GM21423 (cell line): Measurements from ENCODE around the gene HMGXB4.
A peak's percentile ranks its signal among the peaks of the same experiment; 100 is the strongest.
"Not testable (repeated sequence)": the region's sequence is repeated elsewhere in the genome, so short reads cannot be mapped to it uniquely, and the experiment has no call there.

Experiments
- ATAC-seq: cut with Tn5 transposase; IDR thresholded peaks from one replicate; pipeline ENCODE4 v1.9.1; 2021; ENCODE audit warnings: mild to moderate bottlenecking, moderate library complexity; ENCODE audit not compliant: unreplicated experiment

HMGXB4 gene

GRCh38 chr22:35257321-35258190, at the start of gene HMGXB4:
Gene HMGXB4, plus strand, starts transcription at chr22:35257493. Its CDS starts 4,898 bp downstream, at chr22:35262391.
- ATAC-seq = peak; percentile 80

GRCh38 chr22:35208003-35208402, 49.3 kb upstream of the HMGXB4 start:
- no peak for ATAC-seq

- no peak for ATAC-seq
Observed at GRCh38 chr22:35209203-35209602, 48.1 kb upstream of the HMGXB4 start.

GRCh38 chr22:35212009-35212408, 45.3 kb upstream of the HMGXB4 start:
- ATAC-seq = no peak

GRCh38 chr22:35212996-35213395, 44.3 kb upstream of the HMGXB4 start:
- no peak for ATAC-seq

- no peak for ATAC-seq
Observed at GRCh38 chr22:35214968-35215367, 42.3 kb upstream of the HMGXB4 start.

- no peak for ATAC-seq
Observed at GRCh38 chr22:35215993-35216392, 41.3 kb upstream of the HMGXB4 start.

GRCh38 chr22:35217527-35217926, 39.8 kb upstream of the HMGXB4 start:
- no peak for ATAC-seq

- ATAC-seq = no peak
Observed at GRCh38 chr22:35218079-35218478, 39.2 kb upstream of the HMGXB4 start.

- ATAC-seq = no peak
Observed at GRCh38 chr22:35219012-35219411, 38.3 kb upstream of the HMGXB4 start.

- no peak for ATAC-seq
Observed at GRCh38 chr22:35220221-35220620, 37.1 kb upstream of the HMGXB4 start.

- ATAC-seq = no peak
Observed at GRCh38 chr22:35225010-35225409, 32.3 kb upstream of the HMGXB4 start.

- ATAC-seq = no peak
Observed at GRCh38 chr22:35226958-35227647, 30.2 kb upstream of the HMGXB4 start.

GRCh38 chr22:35229865-35230264, 27.4 kb upstream of the HMGXB4 start:
- ATAC-seq = no peak

GRCh38 chr22:35230417-35230816, 26.9 kb upstream of the HMGXB4 start:
- no peak for ATAC-seq

- no peak for ATAC-seq
Observed at GRCh38 chr22:35230839-35231584, 26.3 kb upstream of the HMGXB4 start.

GRCh38 chr22:35231585-35232084, 25.7 kb upstream of the HMGXB4 start:
- ATAC-seq = no peak

- ATAC-seq = not testable (repeated sequence)
Observed at GRCh38 chr22:35238749-35239148, 18.5 kb upstream of the HMGXB4 start.

GRCh38 chr22:35244507-35244906, 12.8 kb upstream of the HMGXB4 start:
- not testable (repeated sequence) for ATAC-seq

- ATAC-seq = no peak
Observed at GRCh38 chr22:35250156-35250555, 7.1 kb upstream of the HMGXB4 start.

- no peak for ATAC-seq
Observed at GRCh38 chr22:35253946-35254345, 3.3 kb upstream of the HMGXB4 start.
